Loucy (cell line): ENCODE measurements around the gene CFAP119.

Experiments used
- CTCF ChIP-seq: fragments of 200-600 bp; sonication (generic); conservative IDR thresholded peaks from 2 replicates; pipeline ENCODE4 v1.5.1; 2014; ENCODE audit warnings: mild to moderate bottlenecking, antibody characterized with exemption, low read length
- EZH2phosphoT487 ChIP-seq: fragments of 200-600 bp; IDR thresholded peaks from 2 replicates; pipeline ENCODE4 v1.6.1; 2018; ENCODE audit warnings: antibody characterized with exemption, mild to moderate bottlenecking, moderate library complexity, borderline replicate concordance

- TF ChIP-seq CTCF (no peak), EZH2phosphoT487 (no peak)
Measured at GRCh38 chr16:30779596-30779995, 17.7 kb upstream of the CFAP119 start.
